Measurements from ENCODE around the gene PEX11G. TPM values are rescaled to one million over a fixed set of nuclear protein-coding genes. Genes with fewer than 3 reads are reported as not detected.

PEX11G gene
- total and polyA plus RNA-seq, 10 of the 15 experiments (the other 5 are each of a cell fraction or from before 2014, with no cell fraction given), result 0.05 to 1.8 (median 0.73) TPM; not detected in 1

DNA sequence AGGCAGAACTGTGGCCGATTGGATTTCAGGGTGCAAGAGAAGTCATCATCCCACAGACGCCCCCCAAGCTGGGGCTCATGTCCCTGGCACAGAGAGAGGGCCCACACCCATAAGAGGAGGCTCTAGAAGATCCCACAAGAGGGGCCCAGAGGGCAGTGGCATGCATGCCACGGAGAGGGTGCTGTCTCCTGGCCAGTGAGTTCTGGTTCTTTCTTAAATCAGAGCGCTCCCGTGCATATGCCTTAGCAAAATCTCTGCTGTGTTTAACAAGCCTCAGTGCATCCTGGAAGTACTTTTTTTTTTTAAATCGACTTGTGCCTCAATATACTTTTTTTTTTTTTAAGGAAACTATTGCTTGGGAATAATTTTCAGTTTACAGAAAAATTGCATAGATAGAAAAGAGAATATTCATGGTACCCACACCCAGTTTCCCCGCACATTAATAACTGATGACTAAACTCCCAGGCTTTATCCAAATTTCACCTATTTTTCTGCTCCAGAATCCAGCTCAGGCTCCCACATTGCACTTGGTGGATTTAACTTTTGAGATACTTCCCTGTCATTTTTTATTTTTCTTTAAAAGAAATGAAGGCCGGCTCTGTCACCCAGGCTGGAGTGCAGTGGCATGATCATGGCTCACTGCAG, 59.1 kb downstream of the PEX11G start (continued):
- TF ChIP-seq, protein P1, sequence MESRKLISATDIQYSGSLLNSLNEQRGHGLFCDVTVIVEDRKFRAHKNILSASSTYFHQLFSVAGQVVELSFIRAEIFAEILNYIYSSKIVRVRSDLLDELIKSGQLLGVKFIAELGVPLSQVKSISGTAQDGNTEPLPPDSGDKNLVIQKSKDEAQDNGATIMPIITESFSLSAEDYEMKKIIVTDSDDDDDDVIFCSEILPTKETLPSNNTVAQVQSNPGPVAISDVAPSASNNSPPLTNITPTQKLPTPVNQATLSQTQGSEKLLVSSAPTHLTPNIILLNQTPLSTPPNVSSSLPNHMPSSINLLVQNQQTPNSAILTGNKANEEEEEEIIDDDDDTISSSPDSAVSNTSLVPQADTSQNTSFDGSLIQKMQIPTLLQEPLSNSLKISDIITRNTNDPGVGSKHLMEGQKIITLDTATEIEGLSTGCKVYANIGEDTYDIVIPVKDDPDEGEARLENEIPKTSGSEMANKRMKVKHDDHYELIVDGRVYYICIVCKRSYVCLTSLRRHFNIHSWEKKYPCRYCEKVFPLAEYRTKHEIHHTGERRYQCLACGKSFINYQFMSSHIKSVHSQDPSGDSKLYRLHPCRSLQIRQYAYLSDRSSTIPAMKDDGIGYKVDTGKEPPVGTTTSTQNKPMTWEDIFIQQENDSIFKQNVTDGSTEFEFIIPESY (IDR thresholded peaks at IDR 0.05), result no peak
- no peak for TF ChIP-seq YY1 (IDR thresholded peaks at IDR 0.05; ENCODE audit: low read depth, low read length)
- no peak for TF ChIP-seq ASH2L (IDR thresholded peaks at IDR 0.05; ENCODE audit: borderline replicate concordance, low read depth)
- no peak for TF ChIP-seq WRNIP1 (IDR thresholded peaks at IDR 0.05; ENCODE audit: borderline replicate concordance, low read depth, low read length)
- TF ChIP-seq PAX5 (IDR thresholded peaks at IDR 0.05; ENCODE audit: borderline replicate concordance, low read depth, low read length), result no peak
- TF ChIP-seq, protein P2, sequence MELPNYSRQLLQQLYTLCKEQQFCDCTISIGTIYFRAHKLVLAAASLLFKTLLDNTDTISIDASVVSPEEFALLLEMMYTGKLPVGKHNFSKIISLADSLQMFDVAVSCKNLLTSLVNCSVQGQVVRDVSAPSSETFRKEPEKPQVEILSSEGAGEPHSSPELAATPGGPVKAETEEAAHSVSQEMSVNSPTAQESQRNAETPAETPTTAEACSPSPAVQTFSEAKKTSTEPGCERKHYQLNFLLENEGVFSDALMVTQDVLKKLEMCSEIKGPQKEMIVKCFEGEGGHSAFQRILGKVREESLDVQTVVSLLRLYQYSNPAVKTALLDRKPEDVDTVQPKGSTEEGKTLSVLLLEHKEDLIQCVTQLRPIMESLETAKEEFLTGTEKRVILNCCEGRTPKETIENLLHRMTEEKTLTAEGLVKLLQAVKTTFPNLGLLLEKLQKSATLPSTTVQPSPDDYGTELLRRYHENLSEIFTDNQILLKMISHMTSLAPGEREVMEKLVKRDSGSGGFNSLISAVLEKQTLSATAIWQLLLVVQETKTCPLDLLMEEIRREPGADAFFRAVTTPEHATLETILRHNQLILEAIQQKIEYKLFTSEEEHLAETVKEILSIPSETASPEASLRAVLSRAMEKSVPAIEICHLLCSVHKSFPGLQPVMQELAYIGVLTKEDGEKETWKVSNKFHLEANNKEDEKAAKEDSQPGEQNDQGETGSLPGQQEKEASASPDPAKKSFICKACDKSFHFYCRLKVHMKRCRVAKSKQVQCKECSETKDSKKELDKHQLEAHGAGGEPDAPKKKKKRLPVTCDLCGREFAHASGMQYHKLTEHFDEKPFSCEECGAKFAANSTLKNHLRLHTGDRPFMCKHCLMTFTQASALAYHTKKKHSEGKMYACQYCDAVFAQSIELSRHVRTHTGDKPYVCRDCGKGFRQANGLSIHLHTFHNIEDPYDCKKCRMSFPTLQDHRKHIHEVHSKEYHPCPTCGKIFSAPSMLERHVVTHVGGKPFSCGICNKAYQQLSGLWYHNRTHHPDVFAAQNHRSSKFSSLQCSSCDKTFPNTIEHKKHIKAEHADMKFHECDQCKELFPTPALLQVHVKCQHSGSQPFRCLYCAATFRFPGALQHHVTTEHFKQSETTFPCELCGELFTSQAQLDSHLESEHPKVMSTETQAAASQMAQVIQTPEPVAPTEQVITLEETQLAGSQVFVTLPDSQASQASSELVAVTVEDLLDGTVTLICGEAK (IDR thresholded peaks at IDR 0.05; ENCODE audit: borderline replicate concordance), result no peak
- no peak for TF ChIP-seq RAD21 (IDR thresholded peaks at IDR 0.05; ENCODE audit: insufficient read depth, low read depth, low read length)

Data from GM12878 (cell line).